Panc1 (cell line): Measurements from ENCODE around the gene GGT5. TPM values are rescaled to one million over a fixed set of nuclear protein-coding genes. Genes with fewer than 3 reads are reported as not detected.

ENCODE experiments used
- ATAC-seq: fragments of 200-7000 bp; cut with Tn5 transposase; 2 replicates; pipeline ENCODE4 v1.9.1; 2020; ENCODE audit warnings: mild to moderate bottlenecking, moderate library complexity
- BruUV-seq: library from RNA; stranded (reverse); fragments of 400-500 nt; replicated peaks from 2 replicates; lab custom pipeline; 2021; lab: Mats Ljungman, UMichigan
- CTCF ChIA-PET: fragments of 300-600 bp; sonication (Branson Sonifier 250); formaldehyde crosslinking; loops from one replicate; lab custom pipeline; 2022; ENCODE audit warnings: antibody characterized with exemption; lab: Charles Lee
- POLR2A ChIA-PET: fragments of 300-600 bp; sonication (Branson Sonifier 250); formaldehyde crosslinking; loops from one replicate; lab custom pipeline; 2022; ENCODE audit warnings: antibody characterized with exemption; lab: Charles Lee
- DNase-seq: peaks from one replicate; pipeline ENCODE4 v3.0.0-alpha.2; 2010; ENCODE audit warnings: low read depth, low spot score
- H3K27ac ChIP-seq: 2 replicates; pipeline ENCODE4 v1.5.1; 2011; ENCODE audit warnings: mild to moderate bottlenecking, low read length, inconsistent platforms
- H3K27me3 ChIP-seq: fragments of 200-500 bp; sonication (Bioruptor generic); 2 replicates; pipeline ENCODE4 v1.6.0; 2014; ENCODE audit warnings: low read length, inconsistent platforms; ENCODE audit not compliant: control insufficient read depth, insufficient read depth
- H3K36me3 ChIP-seq: fragments of 200-500 bp; sonication (Bioruptor generic); 2 replicates; pipeline ENCODE4 v1.5.1; 2014; ENCODE audit warnings: inconsistent platforms, mild to moderate bottlenecking, low read length, moderate library complexity; ENCODE audit not compliant: control insufficient read depth, insufficient read depth
- H3K4me1 ChIP-seq: 2 replicates; pipeline ENCODE4 v1.5.1; 2011; ENCODE audit warnings: inconsistent platforms, mild to moderate bottlenecking, low read length, moderate library complexity; ENCODE audit not compliant: control insufficient read depth, insufficient read depth
- H3K4me3 ChIP-seq, 2 experiments: 2 replicates each; pipeline ENCODE4 v1.5.1; 2011 to 2012; ENCODE audit warnings: low read depth in 2 of 2, low read length in 2 of 2, mild to moderate bottlenecking in 2 of 2, inconsistent platforms in 1 of 2, moderate library complexity in 1 of 2
- H3K9me3 ChIP-seq: fragments of 200-500 bp; sonication (Bioruptor generic); 2 replicates; pipeline ENCODE4 v1.5.1; 2014; ENCODE audit warnings: low read depth, mild to moderate bottlenecking, inconsistent platforms, low read length, moderate library complexity; ENCODE audit not compliant: control insufficient read depth, insufficient read depth
- CTCF ChIP-seq: fragments of 450-650 bp; IDR thresholded peaks from 2 replicates; pipeline ENCODE4 v1.5.1; 2017; ENCODE audit warnings: mild to moderate bottlenecking
- POLR2AphosphoS5 ChIP-seq: IDR thresholded peaks from 2 replicates; pipeline ENCODE4 v1.6.1; 2012; ENCODE audit warnings: mild to moderate bottlenecking, low read depth, low read length, moderate library complexity
- REST ChIP-seq, 2 experiments: IDR thresholded peaks; 2 replicates each; pipeline ENCODE4 v1.6.1; 2011 to 2012; ENCODE audit warnings: low read depth in 2 of 2, control low read depth in 1 of 2, low read length in 1 of 2, mild to moderate bottlenecking in 1 of 2, moderate library complexity in 1 of 2; ENCODE audit not compliant: insufficient read depth in 1 of 2
- SIN3A ChIP-seq: IDR thresholded peaks from 2 replicates; pipeline ENCODE4 v1.6.1; 2012; ENCODE audit warnings: low read depth, mild to moderate bottlenecking, low read length, moderate library complexity, borderline replicate concordance; ENCODE audit not compliant: insufficient read depth
- TCF7L2 ChIP-seq: IDR thresholded peaks from 2 replicates; pipeline ENCODE4 v1.6.1; 2011; ENCODE audit warnings: mild to moderate bottlenecking, low read depth, low read length, inconsistent platforms
- in situ Hi-C: cut with HindIII; loops from 2 replicates; pipeline ENCODE4 v1.10.0; 2016; ENCODE audit warnings: low sequenced_read_pairs, low pct_unique_long_range_greater_than_20kb
- intact Hi-C: fragments of 100-400 bp; cut with micrococcal nuclease; formaldehyde crosslinking; loops from one replicate; pipeline ENCODE4 v1.10.0; 2022; ENCODE audit not compliant: unreplicated experiment
- total RNA-seq: library from RNA; stranded (reverse); gene quantifications from one replicate; pipeline ENCODE4 v1.2.1, GENCODE V29; 2021; ENCODE audit not compliant: unreplicated experiment

Gene GGT5
- total RNA-seq, 1 experiment from 2014 or later = 3.6 TPM

- Histone ChIP-seq H3K27me3 (no peaks in the 10 kb centered on the region), H3K9me3 (peaks cover 2% of the 10 kb centered on the region; the same call in 1 of the 2 replicates), H3K4me1 (no peaks in the 10 kb centered on the region), H3K4me3 (no peak overlapping the region), H3K27ac (no peak overlapping the region), H3K36me3 (no peaks in the 10 kb centered on the region)
- in situ Hi-C loops = no loop called here
- TF ChIP-seq CTCF = no peak
- no peak for TF ChIP-seq POLR2AphosphoS5
- no peak for TF ChIP-seq REST (IDR thresholded peaks at IDR 0.05; ENCODE audit: insufficient read depth in 1 of 2, low read depth in 2 of 2, low read length in 1 of 2)
- no peak for TF ChIP-seq TCF7L2
- no peak for TF ChIP-seq SIN3A
- DNase-seq (no peak), ATAC-seq (no peak)
- no TSS peak for BruUV-seq
- CTCF ChIA-PET = no interaction called here
- intact Hi-C loops = no loop called here
- POLR2A ChIA-PET = no interaction called here
Observed at GRCh38 chr22:24219750-24220149, 25.1 kb downstream of the GGT5 start.

GRCh38 chr22:24217384-24217783 is 27.5 kb downstream of the GGT5 start:
- Histone ChIP-seq H3K27ac (no peak overlapping the region), H3K4me1 (no peaks in the 10 kb centered on the region), H3K9me3 (no peaks in the 10 kb centered on the region), H3K4me3 (no peak overlapping the region), H3K27me3 (no peaks in the 10 kb centered on the region), H3K36me3 (no peaks in the 10 kb centered on the region)
- ATAC-seq = no peak
- no peak for TF ChIP-seq REST (IDR thresholded peaks at IDR 0.05; ENCODE audit: insufficient read depth in 1 of 2, low read depth in 2 of 2, low read length in 1 of 2)
- TF ChIP-seq TCF7L2 = no peak
- TF ChIP-seq CTCF = no peak
- TF ChIP-seq POLR2AphosphoS5 = no peak
- TF ChIP-seq SIN3A = no peak
- BruUV-seq = no TSS peak
- ChIA-PET POLR2A (no interaction called here), CTCF (no interaction called here)
- intact Hi-C loops = no loop called here
- in situ Hi-C loops = no loop called here
- no peak for DNase-seq
